ENCODE measurements around the gene CTSF.
"Not testable (repeated sequence)": the region's sequence is repeated elsewhere in the genome, so short reads cannot be mapped to it uniquely, and the experiment has no call there.

Gene CTSF

DNA sequence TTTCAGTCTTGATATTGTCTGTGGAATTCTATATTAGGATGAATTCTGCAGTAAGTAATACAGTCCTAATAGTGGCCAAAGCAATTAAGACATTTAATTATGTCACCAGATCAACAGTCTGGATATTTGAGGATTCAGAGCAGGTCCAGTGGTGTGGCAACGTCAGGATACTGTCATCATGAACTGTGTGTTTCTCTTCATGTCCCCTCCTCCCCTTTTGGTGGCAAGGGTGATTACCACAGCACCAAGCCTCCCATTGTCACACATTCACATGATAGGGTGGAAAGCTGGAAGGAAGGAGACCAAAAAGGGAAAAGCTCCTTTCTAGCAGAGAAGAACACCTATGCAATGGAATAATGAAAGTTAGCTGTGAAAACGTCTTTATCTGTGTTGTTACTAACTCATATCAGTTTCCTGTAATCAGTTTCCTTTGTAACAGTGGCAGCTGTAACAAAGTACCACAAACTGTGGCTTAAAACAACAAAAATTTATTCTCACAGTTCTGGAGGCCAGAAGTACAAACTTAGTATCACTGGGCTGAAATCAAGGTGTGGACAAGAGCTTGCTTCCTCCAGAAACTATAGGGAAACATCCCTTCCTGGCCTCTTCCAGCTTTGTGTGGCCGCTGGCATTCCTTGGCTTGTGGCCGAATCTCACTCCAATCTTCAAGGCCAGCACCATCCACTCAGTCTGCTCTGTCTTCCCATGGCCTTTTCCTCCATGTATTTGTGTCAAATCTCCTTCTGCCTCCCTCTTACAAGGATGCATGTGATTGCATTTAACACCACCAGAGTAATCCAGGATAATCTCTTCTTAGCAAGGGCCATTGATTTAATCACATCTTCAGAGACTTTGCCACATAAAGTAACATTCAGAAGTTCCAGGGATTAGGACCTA lies 41.6 kb upstream of the CTSF start:
- H3K4me3 ChIP-seq (ENCODE audit: low read depth, low read length): no peak overlapping the region
- H3K27ac ChIP-seq: no peak overlapping the region
- H3K36me3 ChIP-seq (replicated peaks): peaks cover 6% of the 10 kb centered on the region
- H3K27me3 ChIP-seq (replicated peaks): no peaks in the 10 kb centered on the region
- TF ChIP-seq, protein P1, sequence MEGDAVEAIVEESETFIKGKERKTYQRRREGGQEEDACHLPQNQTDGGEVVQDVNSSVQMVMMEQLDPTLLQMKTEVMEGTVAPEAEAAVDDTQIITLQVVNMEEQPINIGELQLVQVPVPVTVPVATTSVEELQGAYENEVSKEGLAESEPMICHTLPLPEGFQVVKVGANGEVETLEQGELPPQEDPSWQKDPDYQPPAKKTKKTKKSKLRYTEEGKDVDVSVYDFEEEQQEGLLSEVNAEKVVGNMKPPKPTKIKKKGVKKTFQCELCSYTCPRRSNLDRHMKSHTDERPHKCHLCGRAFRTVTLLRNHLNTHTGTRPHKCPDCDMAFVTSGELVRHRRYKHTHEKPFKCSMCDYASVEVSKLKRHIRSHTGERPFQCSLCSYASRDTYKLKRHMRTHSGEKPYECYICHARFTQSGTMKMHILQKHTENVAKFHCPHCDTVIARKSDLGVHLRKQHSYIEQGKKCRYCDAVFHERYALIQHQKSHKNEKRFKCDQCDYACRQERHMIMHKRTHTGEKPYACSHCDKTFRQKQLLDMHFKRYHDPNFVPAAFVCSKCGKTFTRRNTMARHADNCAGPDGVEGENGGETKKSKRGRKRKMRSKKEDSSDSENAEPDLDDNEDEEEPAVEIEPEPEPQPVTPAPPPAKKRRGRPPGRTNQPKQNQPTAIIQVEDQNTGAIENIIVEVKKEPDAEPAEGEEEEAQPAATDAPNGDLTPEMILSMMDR (IDR thresholded peaks at IDR 0.05; ENCODE audit: low read depth, low read length, missing control alignments): no peak
- no peak for DNase-seq
- in situ Hi-C loops (cut with HindIII; ENCODE audit: low pct_ligation_motif_present, low sequenced_read_pairs): no loop called here

DNA sequence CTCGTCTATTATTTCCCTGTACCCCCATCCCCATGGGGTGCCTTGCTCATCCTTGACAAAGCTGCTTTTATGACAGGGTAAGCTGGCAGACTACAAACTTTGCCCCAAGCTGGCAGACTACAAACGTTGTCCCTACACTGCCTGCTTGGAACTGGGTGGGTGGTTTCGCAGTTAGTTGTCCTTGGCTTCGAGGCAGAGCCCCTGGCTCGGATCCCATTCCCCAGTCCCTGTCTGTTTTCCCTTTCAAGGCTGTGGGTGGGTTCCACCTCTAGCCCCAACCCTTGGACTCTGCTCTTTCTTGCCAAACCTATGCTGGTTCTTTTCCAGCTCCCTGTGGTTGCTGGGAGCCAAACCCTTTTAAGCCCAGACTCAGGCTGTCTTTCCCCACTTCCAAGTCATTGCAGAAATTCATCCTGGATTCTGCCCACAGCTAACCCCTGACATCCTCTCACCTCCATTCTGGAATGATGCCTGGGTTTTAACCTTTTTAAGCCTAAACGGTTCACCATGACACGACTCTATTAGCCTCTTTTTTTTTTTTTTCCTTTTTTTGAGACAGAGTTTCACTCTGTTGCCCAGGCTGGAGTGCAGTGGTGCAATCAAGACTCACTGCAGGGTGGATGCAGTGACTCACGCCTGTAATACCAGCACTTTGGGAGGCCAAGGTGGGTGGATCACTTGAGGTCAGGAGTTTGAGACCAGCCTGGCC lies 38.9 kb upstream of the CTSF start:
- TF ChIP-seq, protein P1 (IDR thresholded peaks at IDR 0.05; ENCODE audit: low read depth, low read length, missing control alignments): no peak
- Histone ChIP-seq H3K27me3 (replicated peaks) (no peaks in the 10 kb centered on the region), H3K4me3 (ENCODE audit: low read depth, low read length) (no peak overlapping the region), H3K27ac (no peak overlapping the region), H3K36me3 (replicated peaks) (peaks cover 10% of the 10 kb centered on the region)
- peak; percentile 46 for DNase-seq
- in situ Hi-C loops (cut with HindIII; ENCODE audit: low pct_ligation_motif_present, low sequenced_read_pairs): no loop called here

DNA sequence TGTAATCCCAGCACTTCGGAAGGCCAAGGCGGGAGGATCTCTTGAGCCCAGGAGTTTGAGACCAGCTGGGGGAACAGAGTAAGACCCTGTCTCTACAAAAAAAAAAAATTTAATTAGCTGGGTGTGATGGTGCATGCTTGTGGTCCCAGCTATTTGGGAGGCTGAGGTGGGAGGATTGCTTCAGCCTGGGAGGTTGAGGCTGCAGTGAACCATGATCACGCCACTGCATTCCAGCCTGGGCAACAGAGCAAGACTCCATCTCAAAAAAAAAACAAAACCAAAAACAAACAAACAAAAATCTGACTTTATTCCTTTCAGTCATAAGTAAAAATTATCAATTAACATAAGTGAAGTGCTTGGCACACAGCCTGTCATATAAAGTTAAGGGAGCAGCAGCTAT lies 38.2 kb upstream of the CTSF start:
- DNase-seq; H3K27me3 ChIP-seq (replicated peaks); H3K4me3 ChIP-seq (ENCODE audit: low read depth, low read length); in situ Hi-C loops (cut with HindIII; ENCODE audit: low pct_ligation_motif_present, low sequenced_read_pairs); H3K27ac ChIP-seq: not testable (repeated sequence)
- peaks cover 10% of the 10 kb centered on the region for H3K36me3 ChIP-seq (replicated peaks)

DNA sequence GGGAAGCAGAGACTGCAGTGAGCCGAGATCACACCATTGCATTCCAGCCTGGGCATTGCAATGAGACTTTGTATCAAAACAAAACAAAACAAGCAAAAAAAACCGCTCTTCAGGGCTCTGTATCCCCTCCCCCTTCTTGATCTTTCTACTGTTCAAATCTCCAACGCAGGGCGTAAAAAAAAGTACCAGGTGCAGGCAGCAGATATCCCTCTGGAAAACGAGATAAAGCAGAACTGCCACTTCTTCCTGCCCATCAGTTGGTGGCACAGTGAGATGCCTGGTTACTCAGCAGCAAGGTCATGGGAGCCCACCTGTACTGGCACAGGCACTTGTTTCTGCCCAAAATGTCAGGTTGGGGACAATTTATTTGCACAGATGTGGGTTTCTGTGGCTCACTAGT lies 35.7 kb upstream of the CTSF start:
- Histone ChIP-seq H3K36me3 (replicated peaks) (peaks cover 17% of the 10 kb centered on the region), H3K27ac (no peak overlapping the region), H3K27me3 (replicated peaks) (no peaks in the 10 kb centered on the region), H3K4me3 (ENCODE audit: low read depth, low read length) (no peak overlapping the region)
- no peak for DNase-seq
- TF ChIP-seq, protein P1 (IDR thresholded peaks at IDR 0.05; ENCODE audit: low read depth, low read length, missing control alignments): no peak
- in situ Hi-C loops (cut with HindIII; ENCODE audit: low pct_ligation_motif_present, low sequenced_read_pairs): no loop called here

DNA sequence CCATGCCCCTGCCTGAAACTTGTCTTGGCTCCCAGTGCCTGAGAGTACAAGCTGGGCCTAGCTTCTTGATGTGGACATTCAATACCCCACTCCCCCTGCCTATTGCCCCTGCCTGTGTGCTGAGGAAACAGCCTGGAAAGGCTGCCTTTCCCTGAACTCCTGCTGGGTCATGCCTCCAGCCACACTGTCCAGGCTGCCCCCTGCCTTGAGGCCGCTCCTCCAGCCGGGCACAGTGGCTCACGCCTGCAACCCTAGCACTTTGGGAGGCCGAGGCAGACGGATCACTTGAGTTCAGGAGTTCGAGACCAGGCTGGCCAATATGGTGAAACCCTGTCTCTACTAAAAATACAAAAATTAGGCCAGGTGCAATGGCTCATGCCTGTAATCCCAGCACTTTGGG lies 34.7 kb upstream of the CTSF start:
- Histone ChIP-seq H3K27me3 (replicated peaks) (no peaks in the 10 kb centered on the region), H3K36me3 (replicated peaks) (peaks cover 19% of the 10 kb centered on the region), H3K27ac (no peak overlapping the region), H3K4me3 (ENCODE audit: low read depth, low read length) (no peak overlapping the region)
- TF ChIP-seq, protein P1 (IDR thresholded peaks at IDR 0.05; ENCODE audit: low read depth, low read length, missing control alignments): no peak
- DNase-seq: no peak
- in situ Hi-C loops (cut with HindIII; ENCODE audit: low pct_ligation_motif_present, low sequenced_read_pairs): no loop called here

DNA sequence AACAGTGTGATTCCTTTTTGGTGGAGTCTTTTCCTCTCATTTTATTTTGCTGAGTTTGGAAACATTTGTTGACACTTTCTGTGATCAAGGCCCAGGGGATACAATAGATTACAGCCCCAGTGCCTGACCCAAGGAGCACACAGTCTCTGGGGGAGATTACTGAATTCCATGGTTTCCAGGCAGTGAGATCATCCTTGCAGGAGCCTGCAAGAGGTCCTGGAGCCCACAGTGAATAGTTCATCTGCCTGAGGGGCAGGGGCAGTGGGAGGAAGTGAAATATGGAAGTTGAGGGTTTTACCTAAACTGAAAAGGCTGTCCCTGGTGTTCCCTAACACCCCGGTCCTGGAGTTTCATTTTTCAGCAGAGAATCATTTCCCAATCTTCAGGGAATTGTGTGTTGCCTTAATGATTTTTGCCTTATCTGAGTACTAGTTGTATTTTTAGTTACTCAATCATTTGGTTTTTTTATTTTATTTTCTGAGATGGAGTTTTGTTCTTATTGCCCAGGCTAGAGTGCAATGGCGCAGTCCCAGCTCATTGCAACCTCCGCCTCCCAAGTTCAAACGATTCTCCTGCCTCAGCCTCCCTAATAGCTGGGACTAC lies 32.3 kb upstream of the CTSF start:
- DNase-seq: no peak
- H3K4me3 ChIP-seq (ENCODE audit: low read depth, low read length): no peak overlapping the region
- in situ Hi-C loops (cut with HindIII; ENCODE audit: low pct_ligation_motif_present, low sequenced_read_pairs): no loop called here
- no peaks in the 10 kb centered on the region for H3K27me3 ChIP-seq (replicated peaks)
- H3K36me3 ChIP-seq (replicated peaks): peaks cover 18% of the 10 kb centered on the region
- TF ChIP-seq, protein P1 (IDR thresholded peaks at IDR 0.05; ENCODE audit: low read depth, low read length, missing control alignments): no peak
- no peak overlapping the region for H3K27ac ChIP-seq
